K562 (cell line): ENCODE data around the gene TICAM1. TPM values are rescaled to one million over a fixed set of nuclear protein-coding genes. Genes with fewer than 3 reads are reported as not detected.

Experiments
- BACH1 ChIP-seq: fragments of 200-800 bp; sonication (Bioruptor generic); IDR thresholded peaks from 2 replicates; pipeline ENCODE4 v1.6.1; 2016; ENCODE audit warnings: missing genetic modification characterization, missing compliant biosample characterization
- BRD4 ChIP-seq: fragments of 200-600 bp; sonication (generic); IDR thresholded peaks from 2 replicates; pipeline ENCODE4 v1.6.1; 2017; ENCODE audit warnings: inconsistent platforms
- CC2D1A ChIP-seq: fragments of 450-650 bp; IDR thresholded peaks from 2 replicates; pipeline ENCODE4 v1.6.1; 2017; ENCODE audit warnings: mild to moderate bottlenecking
- CREB1 ChIP-seq, 2 experiments: sonication (generic) in 1 of 2; formaldehyde crosslinking in 1 of 2; IDR thresholded peaks; 2 replicates each; pipeline versions ENCODE4 v1.6.1 to v1.8.0; 2012 to 2022; ENCODE audit warnings: inconsistent platforms in 1 of 2, mild to moderate bottlenecking in 1 of 2, missing genetic modification reagents in 1 of 2, moderate library complexity in 1 of 2
- ETV6 ChIP-seq, 3 experiments: fragments of 150-350 bp in 1 of 3; sonication (generic) in 1 of 3; formaldehyde crosslinking in 1 of 3; IDR thresholded peaks; 2 replicates each; pipeline versions ENCODE4 v1.6.1 to v1.8.0; 2014 to 2022; ENCODE audit warnings: borderline replicate concordance in 2 of 3, low read depth in 2 of 3, antibody characterized with exemption in 1 of 3, low read length in 1 of 3, mild to moderate bottlenecking in 1 of 3, missing genetic modification reagents in 1 of 3
- HDGF ChIP-seq: fragments of 450-650 bp; IDR thresholded peaks from 2 replicates; pipeline ENCODE4 v1.6.1; 2016
- HLTF ChIP-seq: fragments of 450-650 bp; IDR thresholded peaks from 2 replicates; pipeline ENCODE4 v1.6.1; 2016
- MED1 ChIP-seq: sonication (generic); formaldehyde crosslinking; IDR thresholded peaks from 2 replicates; pipeline ENCODE4 v1.8.1; 2023; ENCODE audit warnings: missing genetic modification reagents, borderline replicate concordance
- PHB ChIP-seq: fragments of 250-450 bp; sonication (Bioruptor Pico); IDR thresholded peaks from 2 replicates; pipeline ENCODE4 v1.5.0; 2021
- PHB2 ChIP-seq: fragments of 450-650 bp; IDR thresholded peaks from 2 replicates; pipeline ENCODE4 v1.6.1; 2017; ENCODE audit warnings: low read depth
- RBFOX2 ChIP-seq: fragments of 200-400 bp; formaldehyde crosslinking; IDR thresholded peaks from 2 replicates; pipeline ENCODE4 v1.6.1; 2017; ENCODE audit warnings: low read depth, mild to moderate bottlenecking, low read length, moderate library complexity
- RBM25 ChIP-seq: fragments of 200-400 bp; formaldehyde crosslinking; IDR thresholded peaks from 2 replicates; pipeline ENCODE4 v1.6.1; 2018; ENCODE audit warnings: low read length, low read depth, moderate library complexity; ENCODE audit not compliant: severe bottlenecking
- TBP ChIP-seq: optimal IDR thresholded peaks from 2 replicates; pipeline ENCODE3; 2011; ENCODE audit warnings: low read depth, low read length, improper control_type of control experiment
- ZBED1 ChIP-seq: IDR thresholded peaks from 2 replicates; pipeline ENCODE4 v1.6.1; 2014
- ZBTB7A ChIP-seq: IDR thresholded peaks from 2 replicates; pipeline ENCODE4 v1.6.1; 2011; ENCODE audit warnings: low read depth, mild to moderate bottlenecking, low read length, moderate library complexity, borderline replicate concordance; ENCODE audit not compliant: control insufficient read depth
- ZBTB8A ChIP-seq: fragments of 450-650 bp; IDR thresholded peaks from 2 replicates; pipeline ENCODE4 v1.6.1; 2018; ENCODE audit warnings: mild to moderate bottlenecking, moderate library complexity; ENCODE audit not compliant: partially characterized antibody
- ZNF324 ChIP-seq: fragments of 250-450 bp; sonication (Bioruptor Pico); IDR thresholded peaks from 2 replicates; pipeline ENCODE4 v1.4.0; 2020; ENCODE audit warnings: mild to moderate bottlenecking
- polyA plus RNA-seq, 8 experiments: library from polyadenylated mRNA; depleted of rRNA in 4 of 8; stranded (reverse) in 5 of 8; unstranded in 3 of 8; fragments of >200 nt; fragmentation: Nextera tagmentation in 2 of 8; fragmentation: Illumina TruSeq in 1 of 8; extraction: Ambion mirVana in 2 of 8; extraction: Trizol in 1 of 8; gene quantifications; 2 replicates each; pipeline versions ENCODE4 v1.2.1 to v1.2.3, GENCODE V29; 2011 to 2014; ENCODE audit warnings: inconsistent platforms in 1 of 8, missing spikeins in 1 of 8
- total RNA-seq, 7 experiments: library from RNA; depleted of rRNA in 6 of 7; stranded (reverse); fragments of >200 nt in 6 of 7; fragmentation: Illumina TruSeq in 2 of 7; extraction: Trizol in 2 of 7; gene quantifications; 2 replicates each; pipeline versions ENCODE4 v1.2.1 to v1.2.3, GENCODE V29; 2011 to 2021; ENCODE audit warnings: low replicate concordance in 1 of 7
- TF ChIP-seq, protein P1 (sequence below): sonication (generic); formaldehyde crosslinking; IDR thresholded peaks from 2 replicates; pipeline ENCODE4 v1.8.0; 2022; ENCODE audit warnings: mild to moderate bottlenecking, missing genetic modification reagents
- TF ChIP-seq, protein P2 (sequence below): fragments of 450-650 bp; IDR thresholded peaks from 2 replicates; pipeline ENCODE4 v1.6.1; 2014; ENCODE audit warnings: low read depth, mild to moderate bottlenecking, moderate library complexity, borderline replicate concordance
- TF ChIP-seq, protein P3 (sequence below): IDR thresholded peaks from 2 replicates; pipeline ENCODE4 v1.6.1; 2016; ENCODE audit warnings: missing genetic modification characterization, missing compliant biosample characterization
- TF ChIP-seq, protein P4 (sequence below), 2 experiments: fragments of 450-650 bp; conservative IDR thresholded peaks; 2 replicates each; pipeline ENCODE4 v1.6.1; 2017; ENCODE audit warnings: mild to moderate bottlenecking in 2 of 2, moderate library complexity in 2 of 2
- TF ChIP-seq, protein P5 (sequence below): sonication (generic); formaldehyde crosslinking; IDR thresholded peaks from 2 replicates; pipeline ENCODE4 v1.8.1; 2022; ENCODE audit warnings: missing genetic modification reagents

The TICAM1 gene
- total and polyA plus RNA-seq, 9 of the 15 experiments (the other 6 are each of a cell fraction or from before 2014, with no cell fraction given), result 0.07 to 11.6 (median 1.5) TPM

DNA sequence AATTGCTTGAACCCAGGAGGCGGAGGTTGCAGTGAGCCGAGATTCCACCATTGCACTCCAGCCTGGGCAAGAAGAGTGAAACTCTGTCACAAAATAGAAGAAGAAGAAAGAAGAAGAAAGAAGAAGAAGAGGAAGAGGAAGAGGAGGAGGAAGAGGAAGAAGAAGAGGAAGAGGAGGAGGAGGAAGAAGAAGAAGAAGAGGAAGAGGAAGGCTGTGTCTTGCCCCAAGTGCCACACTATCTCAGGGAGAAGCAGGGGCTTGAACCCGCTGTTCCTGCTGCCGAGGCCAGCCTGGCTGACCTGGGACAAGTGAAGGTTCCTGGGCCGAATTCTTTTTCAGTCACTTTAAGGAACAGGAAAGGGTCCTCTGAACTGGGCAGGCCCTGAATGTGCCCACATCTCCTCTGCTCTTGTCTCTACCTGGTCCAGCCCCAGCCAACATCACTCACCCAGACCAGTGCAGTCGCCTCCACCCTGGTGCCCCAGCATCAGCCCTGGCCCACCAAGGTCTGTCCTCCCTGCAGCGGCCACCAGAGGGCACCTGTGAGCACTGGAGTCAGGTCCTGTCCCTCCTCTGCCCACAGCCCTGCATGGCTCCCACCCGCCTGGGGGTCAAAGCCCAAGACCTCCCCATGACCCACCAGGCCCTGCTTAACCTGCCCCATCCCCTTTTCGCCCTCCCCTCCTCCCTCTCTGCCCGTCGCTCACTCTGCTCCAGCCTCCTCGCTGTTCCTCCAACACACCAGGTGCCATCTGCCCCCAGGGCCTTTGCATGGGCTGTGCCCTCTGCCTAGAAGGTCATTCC lies 20.0 kb downstream of the TICAM1 start (continued):
- TF ChIP-seq, protein P1, sequence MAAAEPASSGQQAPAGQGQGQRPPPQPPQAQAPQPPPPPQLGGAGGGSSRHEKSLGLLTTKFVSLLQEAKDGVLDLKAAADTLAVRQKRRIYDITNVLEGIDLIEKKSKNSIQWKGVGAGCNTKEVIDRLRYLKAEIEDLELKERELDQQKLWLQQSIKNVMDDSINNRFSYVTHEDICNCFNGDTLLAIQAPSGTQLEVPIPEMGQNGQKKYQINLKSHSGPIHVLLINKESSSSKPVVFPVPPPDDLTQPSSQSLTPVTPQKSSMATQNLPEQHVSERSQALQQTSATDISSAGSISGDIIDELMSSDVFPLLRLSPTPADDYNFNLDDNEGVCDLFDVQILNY, result no peak
- TF ChIP-seq, protein P2, sequence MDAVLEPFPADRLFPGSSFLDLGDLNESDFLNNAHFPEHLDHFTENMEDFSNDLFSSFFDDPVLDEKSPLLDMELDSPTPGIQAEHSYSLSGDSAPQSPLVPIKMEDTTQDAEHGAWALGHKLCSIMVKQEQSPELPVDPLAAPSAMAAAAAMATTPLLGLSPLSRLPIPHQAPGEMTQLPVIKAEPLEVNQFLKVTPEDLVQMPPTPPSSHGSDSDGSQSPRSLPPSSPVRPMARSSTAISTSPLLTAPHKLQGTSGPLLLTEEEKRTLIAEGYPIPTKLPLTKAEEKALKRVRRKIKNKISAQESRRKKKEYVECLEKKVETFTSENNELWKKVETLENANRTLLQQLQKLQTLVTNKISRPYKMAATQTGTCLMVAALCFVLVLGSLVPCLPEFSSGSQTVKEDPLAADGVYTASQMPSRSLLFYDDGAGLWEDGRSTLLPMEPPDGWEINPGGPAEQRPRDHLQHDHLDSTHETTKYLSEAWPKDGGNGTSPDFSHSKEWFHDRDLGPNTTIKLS, result no peak
- TF ChIP-seq, protein P3, sequence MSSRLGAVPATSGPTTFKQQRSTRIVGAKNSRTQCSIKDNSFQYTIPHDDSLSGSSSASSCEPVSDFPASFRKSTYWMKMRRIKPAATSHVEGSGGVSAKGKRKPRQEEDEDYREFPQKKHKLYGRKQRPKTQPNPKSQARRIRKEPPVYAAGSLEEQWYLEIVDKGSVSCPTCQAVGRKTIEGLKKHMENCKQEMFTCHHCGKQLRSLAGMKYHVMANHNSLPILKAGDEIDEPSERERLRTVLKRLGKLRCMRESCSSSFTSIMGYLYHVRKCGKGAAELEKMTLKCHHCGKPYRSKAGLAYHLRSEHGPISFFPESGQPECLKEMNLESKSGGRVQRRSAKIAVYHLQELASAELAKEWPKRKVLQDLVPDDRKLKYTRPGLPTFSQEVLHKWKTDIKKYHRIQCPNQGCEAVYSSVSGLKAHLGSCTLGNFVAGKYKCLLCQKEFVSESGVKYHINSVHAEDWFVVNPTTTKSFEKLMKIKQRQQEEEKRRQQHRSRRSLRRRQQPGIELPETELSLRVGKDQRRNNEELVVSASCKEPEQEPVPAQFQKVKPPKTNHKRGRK, result no peak
- TF ChIP-seq PHB (CRISPR knock-in tag) (no peak), PHB2 (no peak; the same call in 1 of the 2 replicates), ZNF324 (no peak), ETV6 (IDR thresholded peaks at IDR 0.05; ENCODE audit: borderline replicate concordance in 1 of 2, low read depth in 2 of 2, low read length in 1 of 2) (no peak), ETV6 (CRISPR knock-in tag; IDR thresholded peaks at IDR 0.05; ENCODE audit: borderline replicate concordance) (no peak), HDGF (peak; percentile 98), ZBED1 (no peak), ZBTB7A (peak; percentile 80; the same call in 1 of the 2 replicates), RBM25 (peak; percentile 61), TBP (no peak), BRD4 (no peak), CC2D1A (peak; percentile 61; the same call in 1 of the 2 replicates), CREB1 (IDR thresholded peaks at IDR 0.05) (no peak), CREB1 (CRISPR knock-in tag; IDR thresholded peaks at IDR 0.05) (no peak), BACH1 (tag) (no peak), MED1 (CRISPR knock-in tag) (no peak), RBFOX2 (0 out of 2 replicates have a peak, but pooled peaks have one; percentile 35), HLTF (peak; percentile 94), ZBTB8A (no peak)
- TF ChIP-seq, protein P4, sequence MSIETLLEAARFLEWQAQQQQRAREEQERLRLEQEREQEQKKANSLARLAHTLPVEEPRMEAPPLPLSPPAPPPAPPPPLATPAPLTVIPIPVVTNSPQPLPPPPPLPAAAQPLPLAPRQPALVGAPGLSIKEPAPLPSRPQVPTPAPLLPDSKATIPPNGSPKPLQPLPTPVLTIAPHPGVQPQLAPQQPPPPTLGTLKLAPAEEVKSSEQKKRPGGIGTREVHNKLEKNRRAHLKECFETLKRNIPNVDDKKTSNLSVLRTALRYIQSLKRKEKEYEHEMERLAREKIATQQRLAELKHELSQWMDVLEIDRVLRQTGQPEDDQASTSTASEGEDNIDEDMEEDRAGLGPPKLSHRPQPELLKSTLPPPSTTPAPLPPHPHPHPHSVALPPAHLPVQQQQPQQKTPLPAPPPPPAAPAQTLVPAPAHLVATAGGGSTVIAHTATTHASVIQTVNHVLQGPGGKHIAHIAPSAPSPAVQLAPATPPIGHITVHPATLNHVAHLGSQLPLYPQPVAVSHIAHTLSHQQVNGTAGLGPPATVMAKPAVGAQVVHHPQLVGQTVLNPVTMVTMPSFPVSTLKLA (conservative IDR thresholded peaks at IDR 0.05), result no peak
- TF ChIP-seq, protein P5, sequence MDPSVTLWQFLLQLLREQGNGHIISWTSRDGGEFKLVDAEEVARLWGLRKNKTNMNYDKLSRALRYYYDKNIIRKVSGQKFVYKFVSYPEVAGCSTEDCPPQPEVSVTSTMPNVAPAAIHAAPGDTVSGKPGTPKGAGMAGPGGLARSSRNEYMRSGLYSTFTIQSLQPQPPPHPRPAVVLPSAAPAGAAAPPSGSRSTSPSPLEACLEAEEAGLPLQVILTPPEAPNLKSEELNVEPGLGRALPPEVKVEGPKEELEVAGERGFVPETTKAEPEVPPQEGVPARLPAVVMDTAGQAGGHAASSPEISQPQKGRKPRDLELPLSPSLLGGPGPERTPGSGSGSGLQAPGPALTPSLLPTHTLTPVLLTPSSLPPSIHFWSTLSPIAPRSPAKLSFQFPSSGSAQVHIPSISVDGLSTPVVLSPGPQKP (CRISPR knock-in tag), result no peak
